Hepatocyte (in vitro differentiated cells): ENCODE measurements around the gene DLX3.

Experiments
- CTCF ChIP-seq: fragments of 200-600 bp; sonication (generic); IDR thresholded peaks from 2 replicates; pipeline ENCODE4 v1.5.1; 2016; ENCODE audit warnings: antibody characterized with exemption, mild to moderate bottlenecking; ENCODE audit not compliant: poor library complexity
- EZH2phosphoT487 ChIP-seq: fragments of 200-600 bp; sonication (generic); IDR thresholded peaks from one replicate; pipeline ENCODE4 v1.6.1; 2018; ENCODE audit warnings: antibody characterized with exemption, mild to moderate bottlenecking, low read depth, moderate library complexity; ENCODE audit not compliant: unreplicated experiment, severe bottlenecking

- no peak for TF ChIP-seq EZH2phosphoT487
- TF ChIP-seq CTCF: no peak
Measured at GRCh38 chr17:49989518-49989880, 5.5 kb downstream of the DLX3 start.
